HG03280 (cell line): Measurements from ENCODE around the gene EIF1B.
"Not testable (repeated sequence)": the region's sequence is repeated elsewhere in the genome, so short reads cannot be mapped to it uniquely, and the experiment has no call there.

ENCODE experiments used
- ATAC-seq: cut with Tn5 transposase; IDR thresholded peaks from one replicate; pipeline ENCODE4 v1.9.1; 2021; ENCODE audit warnings: mild to moderate bottlenecking, moderate library complexity; ENCODE audit not compliant: unreplicated experiment

Gene EIF1B

GRCh38 chr3:40309418-40309924, at the start of gene EIF1B:
Gene EIF1B (plus strand): TSS chr3:40309707. CDS start chr3:40309942, 235 bp downstream.
- ATAC-seq = peak; percentile 96

- ATAC-seq = no peak
These were observed 47.2 kb upstream of the EIF1B start for GRCh38 chr3:40262331-40262730.

GRCh38 chr3:40264451-40264850, 45.1 kb upstream of the EIF1B start:
- ATAC-seq = no peak

GRCh38 chr3:40265181-40265580, 44.3 kb upstream of the EIF1B start:
- ATAC-seq = no peak

- ATAC-seq = no peak
These were observed 41.4 kb upstream of the EIF1B start for GRCh38 chr3:40267937-40268724.

GRCh38 chr3:40268802-40269524, 40.5 kb upstream of the EIF1B start:
- ATAC-seq = no peak

GRCh38 chr3:40278791-40279190, 30.7 kb upstream of the EIF1B start:
- ATAC-seq = no peak

GRCh38 chr3:40281995-40282394, 27.5 kb upstream of the EIF1B start:
- ATAC-seq = no peak

- ATAC-seq = not testable (repeated sequence)
These were observed 26.4 kb upstream of the EIF1B start for GRCh38 chr3:40283057-40283456.

GRCh38 chr3:40287248-40287647, 22.3 kb upstream of the EIF1B start:
- ATAC-seq = no peak

GRCh38 chr3:40290396-40290795, 19.1 kb upstream of the EIF1B start:
- no peak for ATAC-seq

GRCh38 chr3:40291471-40291870, 18.0 kb upstream of the EIF1B start:
- ATAC-seq = no peak

GRCh38 chr3:40292637-40293349, 16.7 kb upstream of the EIF1B start:
- ATAC-seq = no peak

GRCh38 chr3:40294434-40294833, 15.1 kb upstream of the EIF1B start:
- ATAC-seq = no peak

- no peak for ATAC-seq
These were observed 11.4 kb upstream of the EIF1B start for GRCh38 chr3:40298075-40298474.

- ATAC-seq = no peak
These were observed 10.3 kb upstream of the EIF1B start for GRCh38 chr3:40299130-40299720.

- ATAC-seq = no peak
These were observed 9.7 kb upstream of the EIF1B start for GRCh38 chr3:40299721-40300335.

- ATAC-seq = no peak
These were observed 6.7 kb upstream of the EIF1B start for GRCh38 chr3:40302784-40303183.

- no peak for ATAC-seq
These were observed 5.2 kb upstream of the EIF1B start for GRCh38 chr3:40304352-40304751.

- ATAC-seq = no peak
These were observed 3.2 kb upstream of the EIF1B start for GRCh38 chr3:40306336-40306735.

GRCh38 chr3:40307176-40307575, 2.3 kb upstream of the EIF1B start:
- no peak for ATAC-seq
